HG03378 (cell line): Measurements from ENCODE around the gene ADRM1.

Experiments used
- ATAC-seq: cut with Tn5 transposase; IDR thresholded peaks from one replicate; pipeline ENCODE4 v1.9.1; 2021; ENCODE audit warnings: mild to moderate bottlenecking, moderate library complexity; ENCODE audit not compliant: unreplicated experiment

ADRM1 gene

GRCh38 chr20:62277253-62277652 is 25.5 kb upstream of the ADRM1 start:
- no peak for ATAC-seq

- no peak for ATAC-seq
These were observed 22.5 kb upstream of the ADRM1 start for GRCh38 chr20:62280303-62280702.

DNA sequence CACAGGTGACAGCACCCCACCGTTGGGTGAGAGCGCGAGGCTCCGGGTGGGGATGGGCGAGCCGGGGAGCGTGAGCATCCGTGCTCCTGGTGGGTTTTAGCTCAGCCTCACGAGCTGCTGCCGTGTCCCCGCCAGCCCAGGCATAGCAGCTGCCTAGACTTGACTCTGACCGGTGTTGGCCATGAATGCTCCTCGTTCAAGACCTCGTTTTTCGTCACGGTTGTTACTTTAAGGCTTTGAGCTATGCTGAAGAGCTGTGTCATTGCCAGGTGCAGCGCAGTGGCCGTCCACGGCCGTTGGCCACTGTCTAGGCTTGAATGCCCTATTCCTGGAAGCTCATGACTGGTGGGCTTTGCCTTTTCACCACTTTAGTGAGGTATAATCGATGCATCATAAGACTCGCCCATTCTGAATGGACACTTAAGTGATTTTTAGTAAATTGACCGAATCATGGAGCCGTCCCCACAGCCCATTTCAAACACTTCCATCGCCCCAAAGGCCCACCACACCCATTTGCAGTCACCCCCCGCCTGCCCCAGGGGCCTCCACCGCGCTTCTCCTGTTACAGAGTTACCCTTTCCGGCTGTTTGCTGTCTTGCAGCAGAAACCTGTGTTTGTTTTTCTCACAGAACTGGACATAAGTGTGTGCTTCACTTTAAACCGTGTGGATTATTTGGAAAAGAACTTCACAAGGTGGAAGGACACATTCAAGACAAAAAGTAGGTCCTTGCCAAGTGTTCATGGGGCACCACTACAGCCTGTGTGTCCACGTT is 21.4 kb upstream of the ADRM1 start:
- no peak for ATAC-seq

- ATAC-seq = no peak
These were observed 20.7 kb upstream of the ADRM1 start for GRCh38 chr20:62282103-62282502.

DNA sequence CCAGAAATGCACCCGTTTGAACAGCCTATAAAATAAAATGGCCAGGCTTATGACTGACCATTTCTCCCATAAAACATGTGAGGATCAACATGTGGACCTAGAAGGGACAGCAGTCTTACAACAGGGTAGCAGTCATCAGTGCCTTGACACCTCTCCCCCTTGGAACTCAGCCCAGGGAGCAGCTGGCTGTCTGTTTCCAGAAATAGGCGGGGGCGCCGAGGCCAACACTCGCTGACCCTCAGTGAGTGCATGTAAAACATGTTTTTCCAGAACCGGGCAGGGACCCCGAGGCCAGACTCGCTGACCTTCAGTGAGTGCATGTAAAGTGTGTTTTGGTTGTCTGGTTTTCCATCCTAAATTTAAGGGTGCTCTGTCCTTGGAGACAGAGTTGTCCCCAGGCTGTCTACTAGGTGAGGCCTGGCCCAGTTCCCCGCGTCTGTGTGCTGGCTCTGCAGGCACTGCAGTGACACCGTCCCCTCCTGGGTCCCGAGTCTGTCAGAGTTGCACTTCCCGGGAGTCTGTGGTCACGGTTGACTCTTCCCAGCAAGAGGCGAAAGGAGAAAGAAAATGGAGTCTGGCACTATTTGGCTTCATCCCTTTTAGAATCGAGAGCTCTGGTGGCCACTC is 19.8 kb upstream of the ADRM1 start:
- ATAC-seq = no peak

DNA sequence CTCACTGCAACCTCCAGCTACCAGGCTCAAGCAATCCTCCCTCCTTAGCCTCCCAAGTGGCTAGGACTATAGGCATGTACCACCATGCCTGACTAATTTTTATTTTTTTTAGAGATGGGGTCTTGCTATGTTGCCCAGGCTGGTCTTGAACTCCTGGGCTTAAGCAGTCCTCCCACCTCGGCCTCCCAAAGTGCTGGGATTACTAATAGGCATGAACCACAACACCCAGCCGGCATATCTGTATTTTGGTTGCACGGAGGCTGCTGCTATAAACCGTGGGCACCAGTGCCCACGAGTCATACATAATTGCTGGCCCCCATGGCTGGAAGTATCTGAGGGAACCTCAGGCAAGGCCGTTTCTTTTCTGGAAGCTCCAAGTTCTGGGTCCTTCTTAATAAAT is 18.3 kb upstream of the ADRM1 start:
- no peak for ATAC-seq

DNA sequence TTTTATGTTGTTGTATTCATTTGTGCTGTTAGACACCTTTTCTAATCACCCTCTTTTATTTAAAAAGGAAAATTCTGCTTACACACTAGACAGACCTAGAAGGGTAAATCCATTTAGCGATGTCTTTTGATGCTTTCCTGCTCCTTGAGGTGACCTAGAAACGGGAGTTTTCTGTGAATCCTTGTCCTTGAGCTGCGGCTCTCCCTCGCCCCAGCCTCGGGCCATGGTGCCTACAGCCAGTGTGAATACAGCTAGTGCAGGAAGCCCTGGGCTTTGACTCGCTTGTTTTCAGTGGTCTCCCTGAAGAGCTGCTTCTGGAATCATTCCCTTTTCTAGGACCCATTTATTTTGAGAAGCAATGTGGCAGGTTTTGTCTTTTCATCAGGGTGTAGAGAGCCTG is 17.6 kb upstream of the ADRM1 start:
- no peak for ATAC-seq

DNA sequence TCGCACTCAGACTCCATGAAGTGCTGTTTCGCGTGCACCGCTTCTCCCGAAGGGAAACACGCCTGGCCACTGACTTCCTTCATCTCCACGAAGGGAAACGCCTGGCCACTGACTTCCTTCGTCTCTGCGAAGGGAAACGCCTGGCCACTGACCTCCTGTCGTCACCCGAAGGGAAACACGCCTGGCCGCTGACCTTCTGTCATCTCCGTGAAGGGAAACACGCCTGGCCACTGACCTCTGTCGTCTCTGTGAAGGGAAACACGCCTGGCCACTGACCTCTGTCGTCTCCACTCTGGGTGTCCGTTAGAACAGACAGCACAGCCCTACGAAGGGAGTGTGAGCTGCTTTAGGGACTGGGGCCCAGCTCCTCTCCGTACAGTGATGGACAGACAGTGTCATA is 17.1 kb upstream of the ADRM1 start:
- no peak for ATAC-seq

DNA sequence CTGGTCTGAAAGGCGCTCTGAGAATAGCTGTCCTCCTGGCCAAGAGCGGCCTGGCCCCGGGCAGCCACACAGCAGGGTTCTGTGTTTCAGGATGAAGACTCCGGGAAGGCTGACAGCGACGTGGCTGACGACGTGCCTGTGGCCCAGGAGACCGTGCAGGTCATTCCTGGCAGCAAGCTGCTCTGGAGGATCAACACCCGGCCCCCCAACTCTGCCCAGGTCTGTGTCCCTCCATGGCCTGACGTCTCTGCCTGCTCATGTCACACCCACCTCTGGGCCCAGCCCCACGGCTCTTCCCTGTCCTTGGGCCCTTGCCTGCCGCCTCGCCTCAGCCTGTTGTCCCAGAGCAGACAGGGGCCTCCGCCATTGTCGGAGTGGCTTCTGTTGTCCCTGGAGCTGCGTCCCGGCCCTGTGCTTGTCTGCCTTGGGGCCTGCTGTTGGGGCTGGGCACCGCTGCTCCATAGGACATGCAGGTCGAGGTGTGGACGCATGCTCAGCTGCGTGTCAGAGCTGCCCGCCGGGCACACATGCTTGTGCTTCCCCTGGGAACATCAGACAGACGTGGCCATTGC is 16.2 kb upstream of the ADRM1 start:
- ATAC-seq = no peak

- no peak for ATAC-seq
These were observed 15.7 kb upstream of the ADRM1 start for GRCh38 chr20:62287129-62287528.

- no peak for ATAC-seq
These were observed 14.8 kb upstream of the ADRM1 start for GRCh38 chr20:62287759-62288534.

- no peak for ATAC-seq
These were observed 14.2 kb upstream of the ADRM1 start for GRCh38 chr20:62288535-62289105.

GRCh38 chr20:62289131-62289530 is 13.7 kb upstream of the ADRM1 start:
- ATAC-seq = no peak

DNA sequence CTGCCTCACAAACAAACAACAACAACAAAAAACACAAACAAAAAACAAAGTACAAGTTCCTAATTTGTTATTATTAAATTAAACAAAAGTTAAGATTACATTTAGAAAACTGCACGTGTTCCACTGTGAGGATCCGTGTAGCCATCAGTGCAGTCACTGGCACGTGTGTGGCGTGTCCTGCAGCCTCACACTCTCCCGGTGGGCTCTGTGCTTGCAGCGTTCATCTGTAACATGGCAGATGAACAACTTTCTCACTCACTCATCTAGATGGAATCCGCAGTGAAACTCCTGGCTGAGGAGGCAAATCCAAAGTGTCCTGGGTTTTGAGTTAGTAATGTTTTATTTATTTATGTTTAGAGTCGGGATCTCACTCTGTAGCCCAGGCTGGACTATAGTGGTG is 12.9 kb upstream of the ADRM1 start:
- no peak for ATAC-seq

- no peak for ATAC-seq
These were observed 11.3 kb upstream of the ADRM1 start for GRCh38 chr20:62291251-62292066.

DNA sequence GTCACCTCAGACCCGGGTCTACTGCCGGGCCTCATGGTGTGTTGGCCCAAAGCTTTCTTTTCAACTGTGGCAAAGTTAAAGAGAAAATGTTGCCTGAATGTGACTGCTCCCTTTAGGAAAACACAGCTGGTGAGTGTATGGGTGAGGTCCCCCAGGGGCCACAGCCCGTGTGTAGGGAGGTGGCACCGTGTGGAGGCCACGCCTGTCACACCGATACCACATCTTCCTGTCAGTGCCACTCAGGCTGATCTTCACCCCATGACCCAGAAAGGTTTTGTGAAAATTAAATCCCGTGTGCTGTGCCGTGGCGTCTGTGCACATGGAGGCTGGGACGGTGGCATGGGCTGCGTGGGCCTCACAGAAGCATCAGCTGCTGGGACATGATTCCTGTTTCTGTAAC is 10.7 kb upstream of the ADRM1 start:
- no peak for ATAC-seq

DNA sequence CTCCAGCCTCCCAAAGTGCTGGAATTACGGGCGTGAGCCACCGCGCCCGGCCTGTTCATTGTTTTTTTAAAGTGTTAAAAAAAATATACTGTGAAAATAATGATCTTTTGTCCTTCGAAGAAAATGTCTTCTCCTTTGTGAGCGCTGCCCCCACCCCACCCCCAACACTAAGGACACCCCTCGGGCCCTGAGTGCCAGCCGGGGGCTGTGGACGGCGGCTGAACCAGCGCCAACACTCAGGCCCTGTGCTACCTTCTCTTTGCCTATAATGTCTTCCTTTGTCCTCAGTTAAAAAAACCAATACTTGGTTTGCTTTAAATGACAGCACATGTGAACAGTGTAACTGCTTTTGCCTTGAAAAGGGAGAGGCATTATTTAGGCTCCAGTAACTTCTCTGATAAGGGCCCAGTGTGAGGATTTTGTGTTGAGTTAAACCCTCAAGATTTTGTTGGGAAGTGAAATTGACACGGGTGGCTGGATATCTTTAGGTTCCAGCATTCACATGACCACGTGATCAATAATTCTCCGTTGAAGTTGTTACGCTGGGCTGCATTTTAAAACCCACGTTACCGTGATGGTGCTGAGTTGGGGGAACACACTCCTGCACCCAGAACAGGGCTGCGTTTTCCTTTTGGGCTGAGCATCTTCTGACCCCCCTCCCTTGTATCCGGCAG is 9.5 kb upstream of the ADRM1 start:
- no peak for ATAC-seq

- no peak for ATAC-seq
These were observed 8.9 kb upstream of the ADRM1 start for GRCh38 chr20:62293946-62294345.

- ATAC-seq = no peak
These were observed 8.3 kb upstream of the ADRM1 start for GRCh38 chr20:62294516-62294915.
